NOMO-1 treated with DMSO at 0.1 percent for 48 hours (cell line): ENCODE measurements around the gene KCNF1.
A peak's percentile ranks its signal among the peaks of the same experiment; 100 is the strongest.

Experiments used
- DNase-seq: peaks from one replicate; lab custom pipeline; 2025; ENCODE audit not compliant: unreplicated experiment; lab: John Stamatoyannopoulos, UW

The KCNF1 gene

DNA sequence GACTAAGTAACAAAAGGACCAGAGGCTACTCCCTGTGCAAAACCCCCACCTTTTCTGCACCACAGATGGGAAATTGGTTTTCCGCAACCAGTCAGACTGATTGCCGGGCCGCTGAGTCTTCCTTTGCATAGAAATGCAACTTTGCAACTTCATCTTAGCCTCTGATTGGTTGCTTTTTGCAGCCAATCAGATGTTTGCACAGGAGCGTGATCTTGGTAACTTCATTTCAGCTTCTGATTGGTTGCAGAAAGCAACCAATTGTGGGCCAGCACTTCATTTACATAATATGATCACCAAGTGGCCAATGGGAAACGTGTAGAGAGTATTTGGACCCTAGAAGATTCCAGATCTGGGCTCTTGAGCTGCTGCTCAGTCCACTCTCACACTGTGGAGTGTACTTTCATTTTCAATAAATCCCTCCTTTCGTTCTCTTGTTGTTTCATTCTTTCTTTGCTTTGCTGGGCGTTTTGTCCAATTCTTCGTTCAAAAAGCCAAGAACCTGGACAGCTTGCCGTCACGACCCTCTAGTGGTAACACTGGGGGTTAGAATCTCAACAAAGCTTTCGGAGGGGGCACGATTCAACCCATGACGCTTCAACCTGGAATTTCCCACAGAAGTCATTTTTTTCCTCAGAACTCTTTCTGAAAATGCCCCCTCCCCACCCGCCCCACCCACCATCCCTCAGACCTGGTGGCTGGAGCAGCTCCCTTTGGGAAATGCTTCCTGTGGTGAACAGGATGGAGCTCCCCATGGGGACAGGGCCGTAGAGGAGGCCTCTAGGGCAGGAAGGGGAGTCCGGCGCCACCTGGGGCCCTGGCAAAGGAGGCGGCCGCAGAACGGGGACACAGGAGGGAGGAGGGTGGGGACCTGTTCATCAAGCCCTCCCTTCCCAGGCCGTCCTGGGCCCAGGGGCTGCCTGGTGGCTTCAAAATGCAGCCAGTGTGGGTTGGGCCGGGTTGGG lies 31.8 kb upstream of the KCNF1 start:
- no peak for DNase-seq

DNA sequence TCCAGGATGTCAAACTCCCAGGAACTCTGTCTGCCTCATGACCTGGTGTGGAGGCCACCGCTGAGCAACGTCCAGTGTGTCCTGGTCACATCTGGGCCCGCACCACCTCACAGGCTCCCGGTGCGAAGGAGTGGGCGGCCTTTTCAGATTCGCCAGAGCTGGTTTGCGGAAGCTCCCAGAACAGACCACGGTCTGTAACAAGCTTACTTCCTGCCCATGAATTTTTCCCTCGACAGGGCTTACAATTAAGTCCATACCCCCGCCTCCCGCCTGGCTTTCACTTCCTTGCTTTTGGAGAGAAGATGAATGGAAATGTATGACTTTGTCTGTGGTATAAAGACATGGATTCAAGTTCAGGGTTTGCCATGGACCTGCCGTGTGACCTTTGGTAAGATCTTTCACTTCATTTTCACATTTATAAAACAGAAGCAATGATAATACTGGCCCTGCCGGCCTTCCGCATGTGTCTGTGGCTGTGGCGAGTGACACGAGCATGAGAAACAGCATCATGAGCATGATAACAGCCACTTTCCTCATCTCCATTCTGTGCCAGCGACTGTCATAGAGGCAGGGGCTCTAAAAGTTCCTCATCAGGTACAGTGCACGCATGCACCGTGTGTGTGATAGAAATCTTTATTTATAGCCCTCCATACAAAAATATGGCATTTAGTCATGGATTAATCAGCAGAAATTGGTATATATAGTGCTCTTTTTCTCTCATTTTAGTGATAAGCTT lies 31.0 kb upstream of the KCNF1 start:
- peak; percentile 86 for DNase-seq

DNA sequence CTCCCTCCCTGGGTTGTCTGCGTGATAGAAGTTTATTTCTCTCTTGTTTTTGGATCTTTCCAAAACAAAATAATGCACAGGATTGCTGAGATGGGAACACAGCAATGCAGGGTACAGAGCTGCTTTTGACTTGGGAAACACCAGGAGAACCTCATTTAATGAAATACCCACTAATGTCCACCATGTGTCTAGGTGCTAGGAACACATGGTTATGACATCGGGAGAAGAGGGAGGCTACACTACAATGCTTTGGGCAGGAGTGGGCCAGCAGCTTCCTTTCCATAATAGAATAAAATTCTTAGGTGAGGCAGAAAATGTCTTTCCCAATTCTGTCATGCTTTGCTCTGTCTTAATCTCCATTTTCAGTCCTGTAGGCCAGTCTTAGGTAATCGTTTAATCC lies 29.2 kb upstream of the KCNF1 start:
- DNase-seq = no peak

DNA sequence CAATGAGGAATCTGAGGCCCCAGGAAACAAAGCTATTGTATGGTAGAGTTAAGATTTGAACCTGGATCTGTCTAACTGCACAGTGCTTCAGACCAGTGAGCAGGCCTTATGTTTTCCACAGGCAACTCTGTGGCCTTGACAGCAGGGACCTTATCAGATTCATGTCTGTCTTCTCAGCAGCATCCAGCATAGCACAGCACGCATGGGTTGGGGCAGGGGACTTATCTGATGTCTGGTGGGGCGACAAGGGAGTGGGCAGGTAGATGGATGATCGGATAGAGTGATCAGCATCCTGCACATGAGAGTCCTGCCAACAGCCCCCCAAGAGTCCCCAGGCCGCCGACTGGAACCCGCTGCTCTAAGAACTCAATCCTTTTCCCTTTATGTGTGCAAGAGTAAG lies 28.7 kb upstream of the KCNF1 start:
- DNase-seq = no peak

DNA sequence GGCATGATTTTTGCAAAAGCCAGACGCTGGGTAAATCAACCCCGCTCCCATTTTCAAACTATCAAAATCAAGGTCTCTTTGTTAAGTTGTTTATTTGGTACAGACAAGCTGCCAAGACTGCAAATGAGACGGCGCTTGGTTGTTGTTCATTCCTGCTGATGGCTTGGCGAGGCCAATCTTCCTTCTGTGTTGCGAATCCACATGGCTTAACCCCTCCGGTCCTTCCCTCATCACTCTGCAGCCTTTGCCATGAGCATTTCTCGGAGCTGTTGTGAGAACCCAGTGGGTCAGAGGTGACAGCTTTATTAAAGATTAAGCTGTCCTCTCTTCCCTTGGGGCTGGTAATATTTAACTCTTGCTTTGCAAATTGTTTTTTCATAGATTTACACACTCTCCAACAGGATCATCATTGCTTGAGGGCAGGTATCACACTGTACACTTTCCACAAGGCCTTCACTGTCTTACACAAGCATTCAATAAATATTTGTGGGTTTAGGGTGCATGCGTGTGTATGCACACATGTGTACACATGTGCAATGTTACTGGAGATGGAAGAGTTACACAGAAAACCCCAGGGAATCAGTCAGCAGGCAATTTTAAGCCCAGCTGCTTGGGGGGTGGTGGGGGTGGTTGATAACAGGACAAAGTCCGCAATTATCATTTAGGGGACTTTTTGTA lies 27.8 kb upstream of the KCNF1 start:
- DNase-seq = no peak

DNA sequence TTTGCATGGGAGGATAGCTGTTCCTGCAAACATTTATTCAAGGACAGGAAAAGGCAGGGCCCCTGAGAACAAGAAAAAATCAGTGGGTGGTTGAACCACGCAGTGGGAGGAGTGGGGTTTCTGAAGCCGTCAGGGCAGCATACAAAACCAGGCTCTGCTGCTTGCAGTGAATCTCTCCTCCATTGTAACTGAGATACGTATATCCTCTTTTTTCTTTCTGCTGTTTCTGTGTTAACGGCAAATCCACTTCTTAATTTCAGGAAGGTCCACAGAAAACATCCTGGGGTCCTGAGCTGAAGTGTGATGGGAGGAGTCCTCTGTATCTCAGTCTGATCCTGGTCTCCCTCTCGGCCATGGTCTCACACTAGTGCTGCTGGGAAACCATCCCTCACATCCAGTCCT lies 27.2 kb upstream of the KCNF1 start:
- DNase-seq = no peak

DNA sequence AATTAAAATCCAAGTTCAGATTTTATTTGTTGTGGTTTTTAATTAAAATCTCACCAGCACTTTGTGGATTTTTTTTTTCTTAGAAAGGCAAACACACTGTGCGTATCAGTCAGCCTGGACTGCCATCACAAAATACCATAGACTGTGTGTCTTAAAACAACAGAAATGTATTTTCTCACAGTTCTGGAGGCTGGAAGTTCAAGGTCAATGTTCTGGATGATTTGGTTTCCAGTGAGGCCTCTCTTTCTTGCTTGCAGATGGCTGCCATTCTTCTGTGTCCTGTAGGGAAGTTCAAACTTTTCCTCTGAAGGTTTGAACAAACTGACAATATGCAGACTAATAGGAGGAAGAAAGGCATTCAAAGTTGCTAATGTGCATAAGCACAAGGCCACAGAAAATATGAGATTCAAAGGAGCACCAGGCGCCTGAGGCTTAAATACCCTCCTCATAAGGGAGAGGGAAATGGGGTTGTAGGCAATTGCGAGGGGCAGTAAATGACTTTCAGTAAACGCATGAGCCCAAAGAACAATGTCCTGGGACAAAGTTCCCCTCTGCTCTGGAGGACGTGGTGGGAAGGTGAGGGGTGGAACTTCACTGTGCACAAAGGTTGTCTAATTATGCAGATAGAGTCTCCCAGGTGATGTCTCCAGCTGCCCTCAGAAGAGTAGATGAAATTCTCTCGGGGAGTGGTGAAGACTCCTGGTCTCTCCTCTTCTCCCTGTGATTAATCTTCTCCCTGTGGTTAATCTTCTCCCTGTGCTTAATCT lies 26.5 kb upstream of the KCNF1 start:
- no peak for DNase-seq

DNA sequence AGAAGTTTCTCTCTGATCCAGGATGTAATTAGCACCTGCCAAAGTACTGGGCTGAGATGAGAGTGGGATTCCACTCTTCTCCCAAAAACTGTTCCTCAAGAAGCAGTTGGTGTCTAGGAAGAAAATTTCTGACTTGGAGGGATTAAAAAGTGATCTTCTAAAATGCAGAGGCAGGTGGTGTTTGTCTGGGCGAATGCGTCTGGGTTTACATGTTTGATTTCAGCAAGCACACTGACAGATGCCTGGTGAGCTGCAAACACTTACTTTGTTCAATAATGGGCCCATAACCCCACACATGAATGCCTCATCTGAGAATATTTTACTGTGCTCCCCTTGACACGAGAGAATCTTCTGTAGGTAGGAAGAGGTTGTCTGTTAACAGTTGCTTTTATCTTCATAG lies 24.3 kb upstream of the KCNF1 start:
- no peak for DNase-seq

DNA sequence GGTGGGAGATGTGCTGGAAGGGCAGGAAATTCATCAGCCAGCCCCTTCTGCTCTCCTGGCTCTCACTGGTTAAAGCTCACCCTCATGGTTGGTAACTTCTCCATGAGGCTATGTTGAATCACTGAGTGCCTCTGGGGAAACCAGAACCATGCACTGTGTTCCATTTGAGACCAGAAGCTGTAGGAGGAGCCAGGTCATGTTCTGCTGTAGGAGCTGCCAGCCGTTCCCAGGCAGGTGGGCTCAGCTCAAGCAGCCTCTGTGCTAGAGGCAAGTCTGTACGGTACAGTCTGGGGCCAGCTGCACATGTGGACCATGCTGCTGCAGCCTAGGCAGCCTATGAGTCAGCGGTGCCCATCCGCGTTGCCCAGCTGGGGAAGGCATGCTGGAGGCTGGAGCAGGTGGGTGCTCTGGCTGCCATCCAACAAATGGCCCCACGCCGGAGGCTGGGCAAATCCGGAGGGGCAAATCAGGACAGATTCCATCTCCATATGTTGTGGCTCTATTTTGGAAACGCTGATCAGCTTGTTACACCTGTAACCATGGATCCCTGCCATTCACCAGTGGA lies 22.0 kb upstream of the KCNF1 start:
- no peak for DNase-seq

DNA sequence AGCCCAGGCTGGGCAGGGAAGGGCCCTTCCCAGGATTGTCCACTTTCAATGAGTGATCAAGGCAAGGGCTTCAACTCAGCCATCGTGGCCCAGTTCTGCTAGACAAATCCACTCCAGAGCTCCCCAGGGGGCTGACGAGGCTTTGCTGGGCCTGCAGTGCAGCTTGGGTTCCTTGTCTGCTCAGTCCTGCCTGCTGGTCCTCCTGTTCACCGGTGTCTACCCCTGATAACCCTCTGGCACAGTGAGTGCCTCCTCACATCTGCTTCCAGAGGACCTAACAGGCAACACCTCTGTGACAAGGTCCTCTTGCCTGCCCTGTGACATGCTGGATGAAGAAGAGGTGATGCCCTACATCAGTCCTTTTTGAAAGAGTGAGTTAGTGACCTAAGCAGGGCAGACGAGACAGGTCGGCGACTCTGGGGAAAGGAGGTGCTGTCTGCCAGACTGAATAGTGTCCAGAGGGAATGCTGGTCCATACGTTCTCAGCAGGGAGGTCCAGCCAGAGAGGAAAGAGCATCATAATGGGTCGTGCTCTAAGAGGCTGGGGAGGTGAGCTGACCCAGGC lies 20.9 kb upstream of the KCNF1 start:
- no peak for DNase-seq

DNA sequence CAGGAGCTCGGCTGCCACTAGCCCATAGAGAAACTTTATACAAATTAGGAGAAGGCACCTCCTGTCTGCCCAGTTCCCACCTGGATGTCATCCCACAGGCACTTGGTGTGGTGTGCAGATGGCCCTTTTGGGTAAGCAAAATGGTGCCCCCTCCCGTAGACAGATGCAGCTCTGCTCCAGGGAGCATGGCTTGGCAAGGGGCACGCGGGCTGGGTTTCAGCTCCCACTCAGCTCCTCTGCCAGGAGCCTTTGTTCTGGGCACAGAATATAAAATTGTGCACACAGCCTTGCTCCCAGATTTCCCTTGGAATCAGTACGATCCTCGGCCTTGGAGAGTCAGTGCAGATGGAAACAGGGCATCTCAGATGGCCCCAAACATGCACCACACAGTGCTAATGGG lies 20.3 kb upstream of the KCNF1 start:
- no peak for DNase-seq

DNA sequence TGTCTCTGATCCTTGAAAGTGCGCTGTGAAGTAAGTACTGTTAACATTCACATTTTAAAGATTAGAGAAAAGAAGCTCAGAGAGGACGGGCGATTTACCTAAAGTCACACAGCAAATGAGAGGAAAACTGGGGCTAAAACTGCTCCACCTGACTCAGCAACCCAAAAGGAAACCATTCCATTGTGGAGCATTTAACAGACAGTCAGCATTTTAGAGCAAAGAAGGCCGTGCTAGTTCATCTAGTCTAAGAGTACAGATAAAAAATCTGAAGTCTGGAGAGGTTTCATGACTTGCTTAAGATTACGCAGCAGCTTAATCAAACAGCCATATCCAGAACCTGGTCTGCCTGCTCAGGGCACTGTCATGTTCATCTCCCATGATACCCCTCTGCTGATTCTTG lies 19.9 kb upstream of the KCNF1 start:
- no peak for DNase-seq

DNA sequence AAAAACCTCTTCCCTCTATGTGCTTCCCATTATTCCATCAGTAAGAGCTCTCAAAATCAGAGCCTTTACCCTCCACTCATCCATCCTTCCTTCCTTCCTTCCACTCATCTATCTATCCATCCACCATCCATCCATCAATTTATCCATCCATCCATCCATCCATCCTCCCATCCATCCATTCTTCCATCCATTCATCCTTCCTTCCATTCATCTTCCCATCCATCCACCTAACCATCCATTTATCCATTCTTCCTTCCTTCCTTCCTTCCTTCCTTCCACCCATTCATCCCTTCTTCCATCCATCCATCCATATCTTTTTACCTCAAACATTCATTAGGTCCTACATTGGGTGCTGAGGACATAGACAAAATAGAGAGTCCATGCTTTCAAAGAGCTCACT lies 19.4 kb upstream of the KCNF1 start:
- DNase-seq = no peak

DNA sequence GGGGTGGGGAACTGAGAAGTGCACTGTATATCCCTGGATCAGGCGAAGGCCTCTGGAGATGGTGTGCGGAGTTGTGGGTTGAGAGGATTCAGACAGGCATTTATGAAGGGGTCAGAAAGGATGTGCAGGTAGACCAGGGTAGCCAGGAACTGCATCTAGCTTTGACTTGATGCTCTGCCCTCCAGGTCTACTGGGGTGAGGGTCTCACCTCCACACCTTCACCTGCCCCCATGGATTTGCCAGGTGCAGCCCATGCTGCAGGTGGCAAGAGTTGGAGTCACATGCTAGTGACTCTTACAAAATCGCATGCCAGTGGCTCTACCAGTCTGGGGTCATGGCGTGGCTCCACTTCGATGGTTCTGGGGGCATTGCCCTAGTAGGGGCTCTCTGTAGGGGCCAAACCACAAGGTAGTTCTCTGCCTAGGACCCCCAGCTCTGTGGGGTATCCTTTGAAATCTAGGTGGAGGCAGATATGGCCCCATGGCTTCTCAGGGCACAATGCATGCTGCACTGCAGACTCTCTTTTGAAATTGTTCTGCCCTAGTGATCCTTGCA lies 18.9 kb upstream of the KCNF1 start:
- no peak for DNase-seq

DNA sequence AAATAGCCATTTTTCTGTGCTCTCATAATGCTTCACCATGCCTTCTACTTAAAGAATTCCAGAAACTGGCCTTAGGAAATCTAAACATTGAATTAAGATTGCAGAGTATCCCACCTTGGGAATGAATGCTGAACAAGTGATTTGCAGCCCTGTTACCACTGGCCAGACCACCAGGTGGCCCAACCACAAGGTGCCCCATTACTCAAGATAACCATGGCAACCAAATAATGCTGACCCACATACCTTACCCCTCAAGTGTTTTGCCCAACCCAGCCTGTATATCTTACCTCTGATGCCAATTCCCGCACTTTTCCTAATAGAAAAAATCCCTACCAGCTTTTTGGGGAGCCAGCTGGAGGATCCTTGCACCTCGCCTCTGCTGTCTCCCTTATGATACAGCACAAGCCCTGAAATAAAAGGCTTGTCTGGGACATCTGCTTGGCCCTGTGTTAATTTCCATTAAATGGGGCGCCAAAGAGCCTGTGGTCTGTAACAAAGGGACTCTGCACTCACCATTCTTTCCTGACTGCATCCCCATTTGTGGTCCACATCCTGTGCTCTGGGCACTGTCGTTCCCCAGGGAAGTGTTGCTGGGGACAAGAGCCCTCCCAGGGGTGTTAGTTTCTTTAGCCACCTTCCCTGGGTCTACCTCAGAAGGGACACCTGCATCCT lies 17.3 kb upstream of the KCNF1 start:
- no peak for DNase-seq

DNA sequence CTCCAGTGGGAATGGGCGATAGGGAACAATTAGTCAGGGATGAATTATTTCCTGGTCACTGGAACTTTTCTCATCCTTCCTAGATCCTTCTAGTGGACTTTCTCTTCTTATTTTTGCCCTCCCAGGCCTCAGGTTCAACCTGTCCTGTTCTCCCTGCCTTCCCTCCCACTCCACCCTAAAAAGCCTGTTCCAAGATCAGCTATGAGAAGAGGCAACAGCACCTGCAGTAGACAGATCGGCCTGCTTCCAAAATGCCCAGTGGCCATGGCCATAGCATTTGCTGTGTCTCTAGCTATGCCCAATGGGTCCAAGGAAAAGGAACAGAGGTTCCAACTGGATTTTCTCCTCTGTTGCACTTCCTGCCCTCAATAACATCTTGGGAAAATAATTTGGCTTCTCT lies 16.5 kb upstream of the KCNF1 start:
- DNase-seq = no peak

DNA sequence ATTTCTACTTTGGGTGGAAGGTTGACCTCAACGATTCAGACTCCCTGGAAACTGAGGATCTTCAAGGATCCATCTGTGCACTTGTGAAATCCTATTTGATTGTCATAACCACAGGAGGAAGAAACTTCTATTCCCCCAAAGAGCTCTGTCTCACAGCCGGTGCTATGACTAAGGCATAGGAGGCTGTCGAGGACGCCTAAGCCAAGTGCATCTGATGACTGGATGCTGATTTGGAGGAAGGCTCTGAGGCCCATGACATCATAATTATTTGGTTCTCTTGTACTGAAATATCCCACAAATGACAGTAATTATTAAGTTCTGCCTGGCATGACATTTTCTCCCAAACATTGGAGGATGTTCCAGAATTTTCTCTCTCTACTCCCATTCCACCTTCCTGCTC lies 13.8 kb upstream of the KCNF1 start:
- no peak for DNase-seq

DNA sequence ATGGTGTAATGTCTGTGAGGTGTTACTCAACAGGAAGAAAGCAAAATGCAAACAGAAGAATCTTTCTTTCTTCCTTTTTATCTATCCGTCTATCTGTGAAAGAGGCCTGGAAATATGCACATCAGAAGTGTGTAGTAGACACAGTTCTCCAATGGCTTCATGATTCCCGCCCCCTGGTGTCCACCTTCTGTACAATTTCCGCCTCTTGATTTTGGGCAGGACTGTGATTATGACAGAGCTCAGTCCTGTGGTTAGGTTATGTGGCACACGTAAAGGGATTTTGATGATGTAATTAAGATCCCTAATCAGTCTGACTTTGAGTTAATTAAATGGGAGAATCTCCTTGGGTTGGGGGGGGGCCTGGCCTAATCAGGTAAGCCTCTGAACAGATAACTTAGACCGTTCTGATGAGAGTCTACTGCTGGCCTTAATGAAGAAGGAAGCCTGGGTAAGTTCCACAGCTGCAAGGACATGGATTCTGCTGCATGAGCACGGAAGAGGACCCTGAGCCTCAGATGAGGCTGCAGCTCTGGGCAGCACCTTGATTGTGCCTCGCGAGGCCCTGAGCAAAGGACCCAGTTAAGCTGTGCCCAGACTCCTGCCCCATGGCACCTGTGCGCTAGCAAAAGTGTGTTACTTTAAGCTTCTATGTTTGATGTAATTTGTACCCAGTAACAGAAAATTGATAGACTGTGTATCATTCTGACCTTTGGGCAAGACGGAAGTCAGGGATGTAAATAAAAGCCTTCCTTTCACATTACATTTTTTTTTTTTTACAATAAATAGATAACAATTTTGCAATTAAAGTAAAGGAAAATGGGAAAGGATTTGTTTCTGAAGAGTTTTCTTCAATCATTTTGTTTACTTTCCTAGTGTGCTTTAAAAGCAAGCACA lies 11.3 kb upstream of the KCNF1 start:
- peak; percentile 84 for DNase-seq
